OCI-LY7 (cell line): ENCODE results near the gene KYNU.

Source experiments
- EZH2phosphoT487 ChIP-seq: fragments of 200-600 bp; sonication (generic); IDR thresholded peaks from 2 replicates; pipeline ENCODE4 v1.6.1; 2018; ENCODE audit warnings: low read depth, borderline replicate concordance, mild to moderate bottlenecking, mixed run types, antibody characterized with exemption, low read length, moderate library complexity, mixed read lengths
- TF ChIP-seq, protein P1 (sequence below): fragments of 200-600 bp; sonication (generic); conservative IDR thresholded peaks from 2 replicates; pipeline ENCODE4 v1.5.1; 2014; ENCODE audit warnings: mild to moderate bottlenecking, antibody characterized with exemption, low read length, moderate library complexity, mixed read lengths

GRCh38 chr2:142834021-142834420 is 43.4 kb upstream of the KYNU start:
- TF ChIP-seq, protein P1, sequence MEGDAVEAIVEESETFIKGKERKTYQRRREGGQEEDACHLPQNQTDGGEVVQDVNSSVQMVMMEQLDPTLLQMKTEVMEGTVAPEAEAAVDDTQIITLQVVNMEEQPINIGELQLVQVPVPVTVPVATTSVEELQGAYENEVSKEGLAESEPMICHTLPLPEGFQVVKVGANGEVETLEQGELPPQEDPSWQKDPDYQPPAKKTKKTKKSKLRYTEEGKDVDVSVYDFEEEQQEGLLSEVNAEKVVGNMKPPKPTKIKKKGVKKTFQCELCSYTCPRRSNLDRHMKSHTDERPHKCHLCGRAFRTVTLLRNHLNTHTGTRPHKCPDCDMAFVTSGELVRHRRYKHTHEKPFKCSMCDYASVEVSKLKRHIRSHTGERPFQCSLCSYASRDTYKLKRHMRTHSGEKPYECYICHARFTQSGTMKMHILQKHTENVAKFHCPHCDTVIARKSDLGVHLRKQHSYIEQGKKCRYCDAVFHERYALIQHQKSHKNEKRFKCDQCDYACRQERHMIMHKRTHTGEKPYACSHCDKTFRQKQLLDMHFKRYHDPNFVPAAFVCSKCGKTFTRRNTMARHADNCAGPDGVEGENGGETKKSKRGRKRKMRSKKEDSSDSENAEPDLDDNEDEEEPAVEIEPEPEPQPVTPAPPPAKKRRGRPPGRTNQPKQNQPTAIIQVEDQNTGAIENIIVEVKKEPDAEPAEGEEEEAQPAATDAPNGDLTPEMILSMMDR = no peak
- TF ChIP-seq EZH2phosphoT487 = no peak
